HepG2 (cell line): ENCODE data around the gene MYL6. TPM values are rescaled to one million over a fixed set of nuclear protein-coding genes. Genes with fewer than 3 reads are reported as not detected.

Experiments used
- ARHGAP35 ChIP-seq: sonication (generic); formaldehyde crosslinking; IDR thresholded peaks from 2 replicates; pipeline ENCODE4 v1.9.0; 2022; ENCODE audit warnings: mild to moderate bottlenecking, inconsistent platforms, moderate library complexity, missing genetic modification reagents, borderline replicate concordance
- CCAR2 ChIP-seq: fragments of 200-400 bp; formaldehyde crosslinking; optimal IDR thresholded peaks from 2 replicates; pipeline ENCODE3; 2018; ENCODE audit warnings: low read depth, mild to moderate bottlenecking, low read length, moderate library complexity
- CREM ChIP-seq, 2 experiments: sonication (generic) in 1 of 2; formaldehyde crosslinking in 1 of 2; IDR thresholded peaks; 2 replicates each; pipeline versions ENCODE4 v1.4.0 to v1.6.1; 2016 to 2020; ENCODE audit warnings: antibody characterized with exemption in 1 of 2, mild to moderate bottlenecking in 1 of 2, missing genetic modification reagents in 1 of 2
- GATA4 ChIP-seq: sonication (generic); IDR thresholded peaks from 2 replicates; pipeline ENCODE4 v1.6.1; 2016; ENCODE audit warnings: antibody characterized with exemption, low read depth, borderline replicate concordance
- GFI1 ChIP-seq: sonication (generic); formaldehyde crosslinking; IDR thresholded peaks from 2 replicates; pipeline ENCODE4 v1.5.0; 2020; ENCODE audit warnings: missing genetic modification reagents, mild to moderate bottlenecking, borderline replicate concordance
- HDAC2 ChIP-seq: sonication (generic); formaldehyde crosslinking; IDR thresholded peaks from 2 replicates; pipeline ENCODE4 v1.4.0; 2020; ENCODE audit warnings: missing genetic modification reagents
- JDP2 ChIP-seq: sonication (generic); formaldehyde crosslinking; IDR thresholded peaks from 2 replicates; pipeline ENCODE4 v1.8.1; 2022; ENCODE audit warnings: missing genetic modification reagents, borderline replicate concordance
- KLF16 ChIP-seq, 2 experiments: sonication (generic) in 1 of 2; formaldehyde crosslinking in 1 of 2; IDR thresholded peaks; 2 replicates each; pipeline versions ENCODE4 v1.6.1 to v1.8.0; 2016 to 2023; ENCODE audit warnings: missing genetic modification reagents in 2 of 2, missing compliant biosample characterization in 1 of 2
- MAZ ChIP-seq, 2 experiments: sonication (generic) in 1 of 2; formaldehyde crosslinking in 1 of 2; IDR thresholded peaks; 2 replicates each; pipeline versions ENCODE4 v1.5.0 to v1.6.1; 2012 to 2020; ENCODE audit warnings: low read depth in 2 of 2, mild to moderate bottlenecking in 2 of 2, borderline replicate concordance in 1 of 2, improper control_type of control experiment in 1 of 2, low read length in 1 of 2, missing genetic modification reagents in 1 of 2, moderate library complexity in 1 of 2
- MTA3 ChIP-seq: sonication (generic); formaldehyde crosslinking; IDR thresholded peaks from 2 replicates; pipeline ENCODE4 v1.4.0; 2020; ENCODE audit warnings: missing genetic modification reagents
- SP5 ChIP-seq: IDR thresholded peaks from 2 replicates; pipeline ENCODE4 v1.6.1; 2016; ENCODE audit warnings: low read depth, borderline replicate concordance
- ZC3H13 ChIP-seq: sonication (generic); formaldehyde crosslinking; IDR thresholded peaks from 2 replicates; pipeline ENCODE4 v1.8.1; 2023; ENCODE audit warnings: mild to moderate bottlenecking, missing genetic modification reagents, moderate library complexity
- ZNF235 ChIP-seq: sonication (generic); formaldehyde crosslinking; IDR thresholded peaks from 2 replicates; pipeline ENCODE4 v1.8.1; 2023; ENCODE audit warnings: mild to moderate bottlenecking, missing genetic modification reagents, borderline replicate concordance
- ZNF510 ChIP-seq: sonication (generic); formaldehyde crosslinking; IDR thresholded peaks from 2 replicates; pipeline ENCODE4 v1.4.0; 2020; ENCODE audit warnings: low read depth, mild to moderate bottlenecking, missing genetic modification reagents
- ZNF557 ChIP-seq: sonication (generic); formaldehyde crosslinking; IDR thresholded peaks from 2 replicates; pipeline ENCODE4 v1.4.0; 2020; ENCODE audit warnings: missing genetic modification reagents
- ZNF746 ChIP-seq: sonication (generic); formaldehyde crosslinking; IDR thresholded peaks from 2 replicates; pipeline ENCODE4 v1.8.0; 2022; ENCODE audit warnings: mild to moderate bottlenecking, missing genetic modification reagents
- ZNF790 ChIP-seq: sonication (generic); formaldehyde crosslinking; IDR thresholded peaks from 2 replicates; pipeline ENCODE4 v1.8.0; 2022; ENCODE audit warnings: missing genetic modification reagents, mild to moderate bottlenecking, borderline replicate concordance
- ZNF850 ChIP-seq: sonication (generic); formaldehyde crosslinking; conservative IDR thresholded peaks from 2 replicates; pipeline ENCODE4 v1.9.0; 2021; ENCODE audit warnings: mild to moderate bottlenecking, missing genetic modification reagents
- polyA plus RNA-seq, 8 experiments: library from polyadenylated mRNA; depleted of rRNA in 3 of 8; stranded (reverse) in 7 of 8; unstranded in 1 of 8; fragments of >200 nt; fragmentation: Illumina TruSeq in 4 of 8; extraction: Trizol in 4 of 8; gene quantifications; 2 replicates each; pipeline versions ENCODE4 v1.2.1 to v1.2.3, GENCODE V29; 2011 to 2016; ENCODE audit warnings: low read depth in 4 of 8, missing spikeins in 1 of 8, mixed read lengths in 1 of 8; ENCODE audit not compliant: insufficient read depth in 1 of 8
- total RNA-seq, 5 experiments: library from RNA; depleted of rRNA; stranded (reverse); fragments of >200 nt; fragmentation: Illumina TruSeq; extraction: Trizol; gene quantifications; 2 replicates each; pipeline ENCODE4 v1.2.3, GENCODE V29; 2016; ENCODE audit warnings: low read depth in 1 of 5
- TF ChIP-seq, protein P1 (sequence below): sonication (generic); formaldehyde crosslinking; IDR thresholded peaks from 2 replicates; pipeline ENCODE4 v1.4.0; 2020; ENCODE audit warnings: mild to moderate bottlenecking, low read depth, missing genetic modification reagents
- TF ChIP-seq, protein P2 (sequence below): sonication (generic); formaldehyde crosslinking; IDR thresholded peaks from one replicate; pipeline ENCODE4 v1.5.1; 2020; ENCODE audit warnings: mild to moderate bottlenecking, missing genetic modification reagents; ENCODE audit errors: not compliant biosample characterization

The MYL6 gene
- total and polyA plus RNA-seq, 2 of the 13 experiments (the other 11 are each of a cell fraction or from before 2014, with no cell fraction given) = 1,127 to 1,192 TPM

DNA sequence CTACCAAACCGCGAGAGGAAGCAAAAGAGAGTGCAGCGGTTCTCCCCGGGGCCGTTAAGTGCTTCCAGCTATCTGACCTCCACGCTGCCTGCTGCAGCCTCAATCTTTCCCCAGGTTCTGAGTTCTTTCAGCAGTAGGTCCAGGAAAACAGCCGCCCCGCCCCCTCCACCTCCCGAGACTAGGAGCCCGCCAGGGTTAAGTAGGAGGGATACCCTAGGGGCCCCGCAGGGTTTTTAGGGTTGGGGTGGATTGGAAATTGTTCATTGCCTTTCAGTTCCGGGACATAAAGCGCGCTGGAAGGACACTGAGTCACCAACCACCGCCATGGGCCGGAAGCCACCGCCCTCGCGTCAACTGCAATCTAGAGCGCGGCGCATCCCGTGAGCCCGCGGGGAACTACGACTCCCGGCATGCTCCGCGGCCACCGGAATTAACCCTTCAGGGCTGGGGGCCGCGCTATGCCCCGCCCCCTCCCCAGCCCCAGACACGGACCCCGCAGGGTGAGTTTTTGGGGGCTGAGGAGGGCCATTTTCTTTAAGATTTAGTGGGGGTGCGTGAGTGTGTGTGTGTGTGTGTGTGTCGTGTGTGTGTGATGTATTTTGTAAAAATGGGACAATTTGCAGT, 5.9 kb upstream of the MYL6 start, which contains the start of gene MYL6B (continued):
- TF ChIP-seq MAZ (IDR thresholded peaks at IDR 0.05; ENCODE audit: borderline replicate concordance, low read depth, low read length) = peak; percentile 80; the same call in 1 of the 2 replicates
- 0 out of 2 replicates have a peak, but pooled peaks have one; percentile 58 for TF ChIP-seq MAZ (CRISPR knock-in tag; IDR thresholded peaks at IDR 0.05; ENCODE audit: low read depth)
- peak; percentile 73; the same call in 1 of the 2 replicates for TF ChIP-seq ZNF235
- no peak for TF ChIP-seq CCAR2
- no peak for TF ChIP-seq GATA4
- TF ChIP-seq GFI1 = 0 out of 2 replicates have a peak, but pooled peaks have one; percentile 26
- TF ChIP-seq CREM (IDR thresholded peaks at IDR 0.05) = peak; percentile 86
- no peak for TF ChIP-seq CREM (CRISPR knock-in tag; IDR thresholded peaks at IDR 0.05)
- TF ChIP-seq ZNF850 = no peak
- TF ChIP-seq, protein P1, sequence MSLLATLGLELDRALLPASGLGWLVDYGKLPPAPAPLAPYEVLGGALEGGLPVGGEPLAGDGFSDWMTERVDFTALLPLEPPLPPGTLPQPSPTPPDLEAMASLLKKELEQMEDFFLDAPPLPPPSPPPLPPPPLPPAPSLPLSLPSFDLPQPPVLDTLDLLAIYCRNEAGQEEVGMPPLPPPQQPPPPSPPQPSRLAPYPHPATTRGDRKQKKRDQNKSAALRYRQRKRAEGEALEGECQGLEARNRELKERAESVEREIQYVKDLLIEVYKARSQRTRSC = no peak
- 0 out of 2 replicates have a peak, but pooled peaks have one; percentile 52 for TF ChIP-seq HDAC2
- no peak for TF ChIP-seq ZNF557 (CRISPR knock-in tag)
- TF ChIP-seq ZNF746 (CRISPR knock-in tag) = no peak
- peak; percentile 55; the same call in 1 of the 2 replicates for TF ChIP-seq SP5 (CRISPR knock-in tag)
- TF ChIP-seq ZNF790 (CRISPR knock-in tag) = no peak; the same call in 1 of the 2 replicates
- TF ChIP-seq KLF16 (CRISPR knock-in tag; IDR thresholded peaks at IDR 0.05) = peak in 1 of 2 experiments; percentile 28; a peak in 1 of 4 replicates
- 0 out of 2 replicates have a peak, but pooled peaks have one; percentile 22 for TF ChIP-seq ARHGAP35 (CRISPR knock-in tag)
- no peak for TF ChIP-seq ZNF510 (CRISPR knock-in tag)
- TF ChIP-seq MTA3 = no peak
- 0 out of 2 replicates have a peak, but pooled peaks have one; percentile 28 for TF ChIP-seq ZC3H13 (CRISPR knock-in tag)
- no peak for TF ChIP-seq JDP2
- TF ChIP-seq, protein P2, sequence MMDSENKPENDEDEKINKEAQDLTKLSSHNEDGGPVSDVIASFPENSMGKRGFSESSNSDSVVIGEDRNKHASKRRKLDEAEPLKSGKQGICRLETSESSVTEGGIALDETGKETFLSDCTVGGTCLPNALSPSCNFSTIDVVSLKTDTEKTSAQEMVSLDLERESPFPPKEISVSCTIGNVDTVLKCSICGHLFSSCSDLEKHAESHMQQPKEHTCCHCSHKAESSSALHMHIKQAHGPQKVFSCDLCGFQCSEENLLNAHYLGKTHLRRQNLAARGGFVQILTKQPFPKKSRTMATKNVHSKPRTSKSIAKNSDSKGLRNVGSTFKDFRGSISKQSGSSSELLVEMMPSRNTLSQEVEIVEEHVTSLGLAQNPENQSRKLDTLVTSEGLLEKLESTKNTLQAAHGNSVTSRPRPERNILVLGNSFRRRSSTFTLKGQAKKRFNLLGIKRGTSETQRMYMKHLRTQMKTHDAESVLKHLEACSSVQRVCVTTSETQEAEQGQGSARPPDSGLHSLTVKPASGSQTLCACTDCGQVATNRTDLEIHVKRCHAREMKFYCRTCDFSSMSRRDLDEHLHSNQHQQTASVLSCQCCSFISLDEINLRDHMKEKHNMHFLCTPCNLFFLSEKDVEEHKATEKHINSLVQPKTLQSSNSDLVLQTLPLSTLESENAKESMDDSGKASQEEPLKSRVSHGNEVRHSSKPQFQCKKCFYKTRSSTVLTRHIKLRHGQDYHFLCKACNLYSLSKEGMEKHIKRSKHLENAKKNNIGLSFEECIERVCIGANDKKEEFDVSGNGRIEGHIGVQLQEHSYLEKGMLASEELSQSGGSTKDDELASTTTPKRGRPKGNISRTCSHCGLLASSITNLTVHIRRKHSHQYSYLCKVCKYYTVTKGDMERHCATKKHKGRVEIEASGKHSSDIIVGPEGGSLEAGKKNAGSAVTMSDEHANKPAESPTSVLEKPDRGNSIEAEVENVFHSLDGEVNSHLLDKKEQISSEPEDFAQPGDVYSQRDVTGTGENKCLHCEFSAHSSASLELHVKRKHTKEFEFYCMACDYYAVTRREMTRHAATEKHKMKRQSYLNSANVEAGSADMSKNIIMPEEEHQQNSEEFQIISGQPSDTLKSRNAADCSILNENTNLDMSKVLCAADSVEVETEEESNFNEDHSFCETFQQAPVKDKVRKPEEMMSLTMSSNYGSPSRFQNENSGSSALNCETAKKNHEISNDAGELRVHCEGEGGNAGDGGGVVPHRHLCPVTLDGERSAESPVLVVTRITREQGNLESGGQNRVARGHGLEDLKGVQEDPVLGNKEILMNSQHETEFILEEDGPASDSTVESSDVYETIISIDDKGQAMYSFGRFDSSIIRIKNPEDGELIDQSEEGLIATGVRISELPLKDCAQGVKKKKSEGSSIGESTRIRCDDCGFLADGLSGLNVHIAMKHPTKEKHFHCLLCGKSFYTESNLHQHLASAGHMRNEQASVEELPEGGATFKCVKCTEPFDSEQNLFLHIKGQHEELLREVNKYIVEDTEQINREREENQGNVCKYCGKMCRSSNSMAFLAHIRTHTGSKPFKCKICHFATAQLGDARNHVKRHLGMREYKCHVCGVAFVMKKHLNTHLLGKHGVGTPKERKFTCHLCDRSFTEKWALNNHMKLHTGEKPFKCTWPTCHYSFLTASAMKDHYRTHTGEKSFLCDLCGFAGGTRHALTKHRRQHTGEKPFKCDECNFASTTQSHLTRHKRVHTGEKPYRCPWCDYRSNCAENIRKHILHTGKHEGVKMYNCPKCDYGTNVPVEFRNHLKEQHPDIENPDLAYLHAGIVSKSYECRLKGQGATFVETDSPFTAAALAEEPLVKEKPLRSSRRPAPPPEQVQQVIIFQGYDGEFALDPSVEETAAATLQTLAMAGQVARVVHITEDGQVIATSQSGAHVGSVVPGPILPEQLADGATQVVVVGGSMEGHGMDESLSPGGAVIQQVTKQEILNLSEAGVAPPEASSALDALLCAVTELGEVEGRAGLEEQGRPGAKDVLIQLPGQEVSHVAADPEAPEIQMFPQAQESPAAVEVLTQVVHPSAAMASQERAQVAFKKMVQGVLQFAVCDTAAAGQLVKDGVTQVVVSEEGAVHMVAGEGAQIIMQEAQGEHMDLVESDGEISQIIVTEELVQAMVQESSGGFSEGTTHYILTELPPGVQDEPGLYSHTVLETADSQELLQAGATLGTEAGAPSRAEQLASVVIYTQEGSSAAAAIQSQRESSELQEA (CRISPR knock-in tag) = peak; percentile 18
